Activated CD8-positive, alpha-beta memory T cell treated with anti-CD3 and anti-CD28 coated beads, Interleukin-2, amount 50 U/mL, for 1 hour (primary cell): ENCODE measurements around the gene PAX3.

Experiments
- DNase-seq: peaks from one replicate; pipeline ENCODE4 v3.0.0-alpha.2; 2020; ENCODE audit errors: extremely low read depth

The PAX3 gene

GRCh38 chr2:222270396-222270795 is 28.4 kb downstream of the PAX3 start:
- DNase-seq, result no peak

DNA sequence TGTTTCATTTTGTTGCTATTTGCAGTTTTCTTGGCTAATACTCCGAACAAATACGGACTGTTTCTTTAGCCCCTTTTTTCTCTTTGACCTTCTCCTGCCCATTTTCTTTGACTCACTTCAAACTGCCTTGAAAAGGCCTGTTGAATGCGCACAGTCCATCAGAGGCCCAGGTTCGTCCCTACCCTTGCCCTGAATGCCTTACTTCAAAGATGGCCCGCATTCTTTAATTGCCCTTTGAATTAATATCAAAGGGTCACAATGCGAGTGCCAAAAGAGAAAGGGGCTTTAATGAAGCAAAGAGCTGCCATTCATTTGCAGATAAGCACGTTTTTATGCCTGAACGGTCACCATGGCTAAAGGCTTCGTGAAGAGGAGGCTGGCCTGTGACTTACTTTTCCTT is 29.7 kb downstream of the PAX3 start:
- DNase-seq, result no peak

DNA sequence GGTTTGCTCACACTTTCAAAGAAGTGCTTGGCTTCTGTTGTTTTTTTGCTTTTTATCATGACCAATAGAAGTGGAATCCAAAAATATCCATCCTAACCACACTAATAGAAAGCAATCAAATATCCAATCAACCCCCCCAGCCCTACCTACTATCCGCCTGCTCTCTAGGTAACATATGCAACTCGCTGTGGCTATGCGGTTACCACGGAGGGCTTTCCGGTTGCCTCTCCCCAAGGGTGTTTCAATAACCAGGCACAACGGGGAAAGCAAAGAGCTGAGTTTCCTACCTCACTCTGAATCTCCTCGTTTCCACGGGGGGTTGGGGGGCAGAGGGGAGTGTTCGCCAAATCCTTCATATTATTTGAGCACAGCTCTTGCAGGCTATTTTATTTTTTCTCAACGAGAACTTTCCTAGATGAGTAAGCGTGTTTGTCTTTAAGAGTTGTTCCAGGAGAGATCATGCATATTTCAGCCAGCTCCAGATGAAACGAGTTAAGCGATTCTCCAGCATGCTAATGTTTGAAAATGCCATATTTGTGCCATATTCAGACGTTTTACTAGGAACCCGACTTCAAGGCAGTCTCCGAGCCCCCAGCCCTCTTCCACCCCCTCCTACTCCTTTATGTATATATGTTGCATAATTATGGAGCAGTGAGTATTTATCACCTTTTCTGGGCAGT is 30.3 kb downstream of the PAX3 start:
- no peak for DNase-seq

DNA sequence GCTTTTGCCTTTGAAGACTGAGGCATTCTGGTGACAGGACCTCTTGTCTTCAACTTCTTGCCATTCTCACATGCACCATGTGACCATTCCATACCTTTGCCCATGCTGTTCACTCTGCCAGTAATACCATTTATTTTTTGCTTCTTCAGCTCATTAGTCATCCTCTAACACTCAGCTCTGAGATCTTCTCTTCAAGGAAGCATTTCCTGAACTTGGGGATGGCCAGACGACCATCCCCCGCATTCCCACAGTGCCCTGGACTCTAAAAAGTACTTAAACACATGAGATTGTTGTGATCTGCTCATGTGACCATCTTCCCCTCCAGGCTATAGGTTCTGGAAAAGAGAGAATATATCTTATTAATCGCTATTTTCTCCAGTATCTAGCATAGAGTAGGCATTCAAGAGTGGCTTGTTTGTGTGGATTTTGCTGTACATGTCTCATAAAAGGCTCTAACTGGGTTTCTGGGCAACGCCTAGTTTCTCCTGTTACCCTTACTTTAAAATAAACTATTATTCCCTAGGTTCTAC is 33.9 kb downstream of the PAX3 start:
- DNase-seq, result no peak

GRCh38 chr2:222261504-222261903 is 37.3 kb downstream of the PAX3 start:
- no peak for DNase-seq

GRCh38 chr2:222257645-222258044 is 41.2 kb downstream of the PAX3 start:
- DNase-seq, result no peak

- no peak for DNase-seq
These were observed 42.5 kb downstream of the PAX3 start for GRCh38 chr2:222256250-222256649.

- DNase-seq, result no peak
These were observed 43.7 kb downstream of the PAX3 start for GRCh38 chr2:222255090-222255489.

- DNase-seq, result no peak
These were observed 48.5 kb downstream of the PAX3 start for GRCh38 chr2:222250313-222250712.

DNA sequence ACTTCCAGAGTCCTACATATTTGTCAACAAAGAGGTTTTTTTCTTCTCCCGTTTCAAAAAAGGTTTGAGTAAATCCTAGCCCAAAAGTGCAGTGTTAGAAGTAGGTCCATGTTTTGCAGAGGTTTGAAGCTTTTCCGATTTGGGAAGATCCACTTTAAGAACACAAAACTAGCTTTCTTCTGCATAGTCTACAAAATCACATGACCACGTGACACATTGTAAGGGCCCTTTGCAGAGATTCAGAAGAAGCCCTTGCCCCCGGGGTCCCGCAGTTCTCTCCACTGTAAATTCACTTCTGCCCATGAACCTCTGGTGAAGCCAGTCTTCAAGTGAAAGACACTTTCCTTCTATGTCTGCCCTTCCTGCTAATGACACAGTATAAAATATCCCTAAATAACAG is 49.4 kb downstream of the PAX3 start:
- no peak for DNase-seq

GRCh38 chr2:222248818-222249217 is 50.0 kb downstream of the PAX3 start:
- no peak for DNase-seq

DNA sequence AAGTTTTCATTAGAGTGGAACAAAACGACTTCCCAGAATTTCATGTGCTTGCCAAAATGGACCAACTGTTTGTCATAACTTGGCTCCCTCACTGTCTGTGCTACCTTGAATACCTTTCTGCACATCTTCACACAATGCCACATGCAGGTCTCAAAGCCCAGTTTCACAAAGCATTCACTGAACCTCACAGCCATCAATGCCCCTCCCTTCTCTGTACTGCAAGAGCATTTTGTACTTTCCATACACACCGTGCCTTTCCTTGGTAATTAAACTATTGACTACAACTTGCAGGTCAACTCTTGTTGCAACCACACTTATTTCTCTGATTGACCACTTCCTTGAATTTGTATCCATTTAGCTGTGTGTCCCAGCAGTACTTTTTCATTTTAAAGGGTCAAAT is 50.5 kb downstream of the PAX3 start:
- DNase-seq, result no peak

DNA sequence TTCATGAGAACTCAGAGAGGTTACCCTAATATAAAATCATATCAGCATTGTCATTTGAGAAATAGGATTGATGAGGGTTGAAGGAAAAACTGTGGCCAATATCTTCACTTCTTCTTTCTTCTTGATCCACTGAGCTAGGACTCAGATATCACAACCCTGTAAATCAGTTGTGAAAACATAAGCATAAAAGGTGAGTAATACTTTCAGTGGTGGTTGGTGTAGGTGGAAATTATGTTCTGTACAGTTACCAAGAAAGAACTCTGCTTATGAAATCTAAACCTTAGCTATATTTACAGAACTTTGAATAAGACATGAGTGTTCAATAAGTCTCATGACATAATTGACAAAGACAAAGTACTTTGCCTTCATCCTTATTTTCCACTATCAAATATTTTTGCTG is 56.3 kb downstream of the PAX3 start:
- no peak for DNase-seq

GRCh38 chr2:222241128-222241870 is 57.5 kb downstream of the PAX3 start:
- DNase-seq, result no peak

- no peak for DNase-seq
These were observed 58.1 kb downstream of the PAX3 start for GRCh38 chr2:222240676-222241049.

- no peak for DNase-seq
These were observed 58.7 kb downstream of the PAX3 start for GRCh38 chr2:222239945-222240675.

- no peak for DNase-seq
These were observed 59.7 kb downstream of the PAX3 start for GRCh38 chr2:222239091-222239490.

DNA sequence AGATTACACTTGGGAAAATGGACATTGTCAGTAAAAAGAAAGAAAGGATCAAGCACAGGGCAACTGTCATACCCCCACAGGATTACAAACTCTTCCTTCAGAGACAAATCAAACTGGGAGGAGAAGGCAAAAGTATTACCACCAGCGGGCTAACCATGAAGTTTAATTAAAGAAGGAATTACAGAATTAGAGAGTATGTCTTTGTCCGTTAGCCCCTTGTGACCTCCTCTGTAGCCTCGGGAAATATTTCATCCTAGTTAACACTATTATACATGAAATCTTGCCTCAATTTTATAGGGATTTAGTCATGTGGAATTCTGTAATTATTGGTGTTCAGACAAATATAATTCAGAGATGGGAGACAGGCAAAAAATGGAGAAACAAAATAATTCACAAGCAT is 60.7 kb downstream of the PAX3 start:
- DNase-seq, result no peak

- DNase-seq, result no peak
These were observed 66.0 kb downstream of the PAX3 start for GRCh38 chr2:222232839-222233238.

DNA sequence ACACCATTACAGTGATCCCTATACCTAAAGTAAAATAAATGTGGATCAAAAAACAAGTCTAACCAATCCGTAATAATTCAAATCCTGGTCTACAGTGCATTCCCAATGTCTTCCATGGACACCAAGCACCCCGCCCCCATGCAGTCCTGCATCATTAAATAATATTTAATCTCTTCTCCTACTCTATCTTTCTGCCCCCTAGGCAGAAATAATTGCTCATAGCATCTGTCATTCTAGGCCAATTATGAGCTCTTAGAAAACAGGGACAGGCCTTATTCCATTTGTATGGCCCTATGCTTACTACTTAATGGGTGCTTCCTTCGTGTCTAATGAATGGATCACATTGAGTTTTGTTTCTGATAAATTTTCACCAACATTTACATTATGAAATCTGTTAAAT is 66.4 kb downstream of the PAX3 start:
- DNase-seq, result no peak

- DNase-seq, result no peak
These were observed 70.7 kb downstream of the PAX3 start for GRCh38 chr2:222228054-222228453.

- DNase-seq, result no peak
These were observed 80.0 kb downstream of the PAX3 start for GRCh38 chr2:222218786-222219185.

- no peak for DNase-seq
These were observed 81.1 kb downstream of the PAX3 start for GRCh38 chr2:222217712-222218111.
